Adipose tissue (tissue), 3 donors: ENCODE results near the gene CPA4. TPM values are rescaled to one million over a fixed set of nuclear protein-coding genes. Genes with fewer than 3 reads are reported as not detected.
"Not testable (repeated sequence)": the region's sequence is repeated elsewhere in the genome, so short reads cannot be mapped to it uniquely, and the experiment has no call there.

Experiments
- H3K27ac ChIP-seq: one replicate; pipeline ENCODE4 v1.5.1; 2013; ENCODE audit warnings: low read depth, low read length
- WGBS, 3 donors: extraction: QIAGEN DNeasy Blood & Tissue Kit; methylation state at CpG; one replicate each; pipeline ENCODE4 v1.1.7; 2013; 5-methylcytosine and 5-hydroxymethylcytosine counted together
- polyA plus RNA-seq, 3 donors: library from polyadenylated mRNA; stranded (reverse); fragments of 200-250 nt; gene quantifications; one replicate each; pipeline ENCODE4 v1.2.3, GENCODE V29; 2013
- donor health status: healthy with polysubstance abuse.
- donor health status: Bipolar disorder and iron deficiency.
- donor health status: healthy.

The CPA4 gene
- polyA plus RNA-seq, 3 donors, result 0.67 to 5.9 (median 0.98) TPM

DNA sequence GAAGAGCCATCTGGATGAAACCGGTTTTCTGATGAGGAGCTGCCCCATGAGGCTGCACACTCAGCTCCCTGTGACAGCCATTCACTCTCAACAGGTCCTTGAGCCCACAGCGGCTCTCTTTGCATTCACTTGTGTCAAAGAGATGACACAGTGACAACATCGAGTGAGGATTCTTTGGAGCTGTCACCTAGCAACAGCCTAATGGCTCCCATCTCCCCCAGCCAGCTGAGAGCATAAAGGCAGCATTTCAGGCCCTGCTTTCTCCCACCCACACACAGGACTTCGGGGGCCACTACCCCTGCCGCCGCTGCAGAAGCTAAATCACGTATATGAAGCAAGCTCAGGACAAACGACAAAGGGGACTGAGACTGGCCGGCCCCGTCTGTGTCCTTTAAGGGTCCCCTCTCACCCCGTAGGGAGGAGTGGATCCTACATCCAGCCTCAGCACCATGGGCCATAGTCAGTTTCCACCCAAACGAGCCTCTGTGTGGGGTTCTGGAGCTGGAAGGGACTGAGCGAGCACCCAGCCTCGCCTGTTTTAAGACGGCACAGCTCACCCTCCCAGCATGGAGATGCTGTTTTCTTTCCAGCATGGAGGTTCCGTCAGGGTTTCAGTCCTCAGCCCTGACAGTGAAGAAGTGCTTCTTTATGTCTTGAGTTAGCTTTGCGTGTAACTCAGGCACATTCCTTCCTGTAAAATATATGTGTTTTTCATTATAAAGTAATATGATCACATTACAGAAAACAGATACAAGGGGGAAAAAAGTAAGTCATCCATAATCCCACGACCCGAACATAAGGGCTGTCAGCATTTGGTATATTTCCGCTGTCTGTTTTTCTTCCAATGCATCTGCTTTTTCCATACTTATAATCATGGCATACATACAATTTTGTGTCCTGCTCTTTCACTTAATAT lies 4.9 kb downstream of the CPA4 start:
- 88 to 91% (median 90%) methylated on average over 20 of the region's 20 CpGs for WGBS, 3 donors
- no peak overlapping the region for H3K27ac ChIP-seq

DNA sequence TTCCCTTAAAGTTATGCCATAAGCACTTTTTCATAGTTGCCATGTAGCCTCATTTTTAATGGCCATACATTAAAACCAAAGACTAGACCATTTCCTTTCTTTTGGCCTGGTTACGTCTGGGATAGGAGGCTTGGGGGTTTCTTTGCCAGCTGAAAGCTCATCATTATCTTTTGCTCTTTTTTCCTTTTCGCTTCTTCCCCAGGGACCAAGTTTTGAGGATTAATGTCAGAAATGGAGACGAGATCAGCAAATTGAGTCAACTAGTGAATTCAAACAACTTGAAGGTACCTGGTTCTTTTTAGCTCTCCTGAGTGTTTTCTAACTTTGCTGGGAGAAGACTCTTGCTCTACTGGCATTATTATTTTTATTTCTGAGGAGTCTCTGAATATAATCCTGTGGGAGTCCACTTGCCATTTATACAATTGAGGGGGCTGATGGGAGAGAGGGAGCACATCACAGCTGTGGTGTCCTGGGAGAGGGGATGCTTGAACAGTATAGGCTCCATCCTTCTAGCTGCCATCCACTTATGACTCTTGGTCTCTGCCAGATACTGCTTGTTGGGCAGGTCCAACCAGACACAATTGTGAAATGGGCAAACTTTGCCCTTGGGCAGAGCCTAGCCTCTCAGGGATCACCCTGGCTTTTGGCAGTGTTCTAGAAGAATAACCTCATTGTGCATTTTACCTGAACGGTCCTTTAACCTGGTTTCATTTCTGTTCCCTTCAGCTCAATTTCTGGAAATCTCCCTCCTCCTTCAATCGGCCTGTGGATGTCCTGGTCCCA lies 5.8 kb downstream of the CPA4 start:
- no peak overlapping the region for H3K27ac ChIP-seq

DNA sequence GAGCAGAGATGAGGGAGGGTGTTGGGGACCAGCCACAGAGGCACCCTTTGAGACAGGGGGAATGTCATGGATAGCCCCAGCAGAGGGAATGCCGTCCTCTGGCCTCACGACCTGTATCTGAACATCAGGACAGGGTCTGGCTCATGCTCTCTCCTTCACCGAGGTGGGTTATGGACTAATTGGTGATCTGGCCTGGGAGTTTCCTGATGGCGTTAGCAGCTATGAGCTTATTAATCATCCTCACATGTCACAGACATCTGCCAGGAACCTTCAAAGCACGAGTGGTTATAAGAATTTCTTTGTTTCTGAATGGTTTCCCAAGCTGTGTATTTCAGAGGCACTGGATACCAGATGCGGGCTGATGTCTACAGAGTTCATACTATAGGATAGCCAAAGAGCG lies 6.9 kb downstream of the CPA4 start:
- H3K27ac ChIP-seq, result no peak overlapping the region
- 81 to 93% (median 89%) methylated on average over 7 of the region's 7 CpGs for WGBS, 3 donors

More for the DNA sequence above, 5.8 kb downstream of the CPA4 start:
- WGBS, 3 donors, result 82 to 83% (median 82%) methylated on average over 5 of the region's 5 CpGs

- no peak overlapping the region for H3K27ac ChIP-seq
- WGBS, 3 donors, result 76 to 84% (median 79%) methylated on average over 8 of the region's 8 CpGs
These were observed 8.6 kb downstream of the CPA4 start for GRCh38 chr7:130301501-130302020.

GRCh38 chr7:130302649-130303048 lies 9.7 kb downstream of the CPA4 start:
- no peak overlapping the region for H3K27ac ChIP-seq

DNA sequence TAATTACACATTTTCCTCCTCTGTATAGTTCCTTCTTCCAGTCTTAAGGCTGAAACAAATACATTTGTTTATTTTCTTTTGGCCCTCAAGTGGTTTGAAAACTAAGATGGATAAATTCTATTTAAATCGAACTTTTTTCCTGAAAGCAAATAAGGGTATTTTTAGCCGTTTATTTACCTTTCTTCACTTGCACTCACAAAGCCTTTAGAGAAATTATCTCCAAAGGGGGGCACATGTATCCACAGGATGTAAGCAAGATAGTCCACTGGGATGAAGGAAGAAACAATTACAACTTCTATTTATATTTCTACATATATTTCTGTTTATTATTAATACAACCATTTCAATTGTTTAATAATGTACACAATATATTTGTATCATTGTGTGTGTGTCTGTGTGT lies 10.2 kb downstream of the CPA4 start:
- no peak overlapping the region for H3K27ac ChIP-seq
- 30 to 60% (median 57%) methylated on average over 2 of the region's 2 CpGs for WGBS, 3 donors

DNA sequence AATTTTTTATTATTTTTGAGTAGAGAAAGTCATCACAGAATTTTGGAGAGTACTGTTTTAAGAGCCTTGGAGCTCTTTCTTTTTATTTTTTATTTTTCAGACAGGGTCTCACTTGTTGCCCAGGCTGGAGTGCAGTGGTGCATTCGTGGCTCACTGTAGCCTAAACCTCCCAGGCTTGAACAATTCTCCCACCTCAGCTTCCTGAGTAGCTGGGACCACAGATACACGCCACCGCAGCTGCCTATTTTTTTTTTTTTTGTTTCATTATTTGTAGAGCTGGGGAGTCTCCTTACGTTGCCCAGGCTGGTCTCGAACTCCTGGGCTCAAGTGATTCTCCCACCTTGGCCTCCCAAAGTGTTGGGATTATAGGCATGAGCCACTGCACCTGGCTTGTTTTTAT lies 10.6 kb downstream of the CPA4 start:
- no peak overlapping the region for H3K27ac ChIP-seq
- 59 to 78% (median 70%) methylated on average over 5 of the region's 5 CpGs for WGBS, 3 donors

DNA sequence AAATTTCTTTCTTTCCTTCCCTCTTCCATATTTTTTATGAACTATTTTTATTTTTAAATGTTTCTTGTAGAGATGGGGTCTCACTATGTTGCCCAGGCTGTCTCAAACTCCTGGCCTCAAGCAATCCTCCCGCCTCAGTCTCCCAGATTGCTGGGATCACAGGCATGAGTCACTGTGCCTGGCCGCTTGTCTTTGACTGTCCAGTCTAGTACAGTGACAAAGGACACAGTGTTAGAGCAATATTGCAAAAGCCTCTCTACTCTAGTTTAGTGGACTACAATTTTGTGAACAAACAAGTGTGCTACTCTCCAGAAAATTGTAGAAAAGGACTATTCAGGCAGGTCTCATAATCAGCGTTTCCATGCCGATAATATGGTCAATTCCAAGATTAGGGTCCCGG lies 11.0 kb downstream of the CPA4 start:
- 70 to 96% (median 88%) methylated on average over 5 of the region's 5 CpGs for WGBS, 3 donors
- H3K27ac ChIP-seq, result no peak overlapping the region

GRCh38 chr7:130304878-130305277 lies 11.9 kb downstream of the CPA4 start:
- 83 to 98% (median 91%) methylated on average over 3 of the region's 3 CpGs for WGBS, 3 donors
- no peak overlapping the region for H3K27ac ChIP-seq

DNA sequence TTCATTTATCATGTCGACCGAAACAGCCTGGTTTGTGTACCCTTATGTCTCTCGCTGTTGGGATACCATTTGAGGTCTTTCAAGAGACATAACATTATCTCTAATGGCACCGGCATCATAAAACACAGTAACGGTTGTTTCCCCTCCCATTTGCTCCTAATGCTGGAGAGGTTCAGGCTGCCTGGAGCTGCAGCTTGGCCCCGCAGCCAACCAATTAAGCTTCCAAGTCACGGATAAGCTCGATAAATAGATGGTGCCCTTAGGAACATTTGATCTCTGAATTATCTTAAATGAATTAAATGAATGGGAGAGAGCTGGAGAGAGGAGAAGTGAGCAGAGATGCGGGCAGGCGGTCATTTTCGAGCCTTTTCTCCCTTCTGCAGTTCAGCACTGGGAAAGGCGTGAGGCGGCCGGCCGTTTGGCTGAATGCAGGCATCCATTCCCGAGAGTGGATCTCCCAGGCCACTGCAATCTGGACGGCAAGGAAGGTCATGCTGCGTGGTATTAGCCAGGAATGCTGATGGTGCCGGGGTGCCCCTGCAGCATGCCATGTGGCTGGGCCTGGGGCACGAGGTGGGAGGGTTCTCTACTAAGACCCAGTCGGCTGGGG lies 12.6 kb downstream of the CPA4 start:
- no peak overlapping the region for H3K27ac ChIP-seq
- 72 to 84% (median 78%) methylated on average over 21 of the region's 21 CpGs for WGBS, 3 donors

DNA sequence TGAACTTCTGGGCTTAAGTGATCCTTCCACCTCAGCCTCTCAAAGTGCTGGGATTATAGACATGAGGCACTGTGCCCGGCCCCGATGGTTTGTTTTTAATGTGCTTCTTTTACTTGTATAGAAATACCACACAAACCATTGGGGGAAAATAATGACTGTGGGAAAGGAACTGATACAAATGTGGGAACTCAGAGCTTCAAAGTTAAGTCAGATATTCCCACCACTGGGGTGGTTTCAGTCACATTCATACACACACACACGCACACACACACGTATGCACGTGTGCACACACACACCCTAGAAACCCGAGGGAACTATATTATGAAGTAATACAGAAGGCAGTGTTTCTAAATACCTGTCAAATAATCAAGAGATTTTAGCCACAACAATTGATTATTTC lies 17.0 kb downstream of the CPA4 start:
- WGBS, 3 donors, result 63 to 76% (median 73%) methylated on average over 6 of the region's 6 CpGs
- no peak overlapping the region for H3K27ac ChIP-seq

DNA sequence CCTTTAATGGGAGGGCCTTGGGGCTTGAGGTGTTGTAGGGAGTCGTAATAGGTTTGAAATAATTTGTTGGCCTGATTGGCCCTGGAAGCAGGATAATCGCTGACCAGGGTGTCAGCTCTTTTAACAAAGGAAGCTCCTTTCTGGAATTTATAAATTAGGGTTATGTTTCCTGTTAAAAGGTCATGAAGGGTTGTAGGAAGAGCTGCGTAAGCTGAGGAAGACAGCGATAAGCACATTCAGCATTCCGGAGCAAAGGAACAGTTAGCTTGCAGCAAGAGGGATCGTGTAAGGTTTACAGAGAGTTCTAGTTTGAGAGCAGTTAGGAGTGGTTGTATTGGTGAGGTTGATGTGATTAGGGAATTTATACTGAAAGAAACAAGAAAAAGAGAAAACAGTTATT lies 21.3 kb downstream of the CPA4 start:
- no peak overlapping the region for H3K27ac ChIP-seq
- WGBS, 3 donors, result 76 to 84% (median 79%) methylated on average over 6 of the region's 6 CpGs

DNA sequence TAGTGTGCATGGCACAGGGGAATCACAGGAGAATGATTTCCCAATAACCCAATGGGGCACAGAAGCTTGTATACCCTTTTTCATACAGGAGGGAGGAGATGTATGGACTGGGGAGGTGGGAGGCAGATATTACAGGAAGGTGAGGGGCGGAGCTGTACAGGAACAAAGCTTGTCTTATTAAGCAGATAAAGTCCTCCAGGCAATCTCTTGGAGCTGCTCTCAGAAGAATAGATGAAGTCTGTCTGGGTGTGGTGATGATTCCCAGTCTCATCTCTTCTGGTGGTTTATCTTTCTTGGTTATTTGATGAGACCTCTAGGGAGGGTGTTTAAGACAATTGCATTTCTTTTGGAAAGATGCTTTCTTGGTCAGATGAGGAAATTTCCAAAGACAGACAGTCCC lies 26.6 kb downstream of the CPA4 start:
- WGBS, 3 donors, result 93 to 100% (median 96%) methylated on average over 1 of the region's 1 CpG
- H3K27ac ChIP-seq, result no peak overlapping the region

DNA sequence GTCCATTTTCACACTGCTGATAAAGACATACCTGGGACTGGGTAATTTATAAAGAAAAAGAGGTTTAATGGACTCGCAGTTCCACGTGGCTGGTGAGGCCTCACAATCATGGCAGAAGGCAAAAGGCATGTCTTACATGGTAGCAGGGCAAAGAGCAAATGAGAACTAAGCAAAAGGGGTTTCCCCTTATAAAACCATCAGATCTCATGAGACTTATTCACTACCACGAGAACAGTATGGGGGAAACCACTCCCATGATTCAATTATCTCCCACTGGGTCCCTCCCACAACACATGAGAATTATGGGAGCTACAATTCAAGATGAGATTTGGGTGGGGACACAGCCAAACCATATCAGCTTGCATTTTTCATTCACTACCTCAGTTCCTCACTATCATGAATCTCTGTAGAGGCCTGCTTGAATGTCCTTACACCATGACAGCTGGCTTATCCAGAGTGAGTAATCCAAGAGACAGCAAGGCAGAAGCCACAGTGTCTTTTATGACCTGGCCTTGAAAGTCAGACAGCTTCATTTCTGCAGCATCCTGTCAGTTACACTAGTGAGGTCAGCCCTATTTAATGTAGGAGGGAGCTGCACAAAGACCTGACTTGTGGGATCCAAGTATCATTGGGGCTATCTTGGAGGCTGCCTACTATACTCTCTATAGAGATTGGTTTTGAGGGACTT lies 28.7 kb downstream of the CPA4 start:
- WGBS, 3 donors, result 73 to 95% (median 80%) methylated on average over 3 of the region's 3 CpGs
- H3K27ac ChIP-seq, result not testable (repeated sequence)

- no peak overlapping the region for H3K27ac ChIP-seq
- 91 to 96% (median 91%) methylated on average over 7 of the region's 7 CpGs for WGBS, 3 donors
These were observed 29.7 kb downstream of the CPA4 start for GRCh38 chr7:130322615-130323014.

- H3K27ac ChIP-seq, result no peak overlapping the region
- 90 to 97% (median 93%) methylated on average over 10 of the region's 10 CpGs for WGBS, 3 donors
These were observed 31.5 kb downstream of the CPA4 start for GRCh38 chr7:130324306-130324943.

DNA sequence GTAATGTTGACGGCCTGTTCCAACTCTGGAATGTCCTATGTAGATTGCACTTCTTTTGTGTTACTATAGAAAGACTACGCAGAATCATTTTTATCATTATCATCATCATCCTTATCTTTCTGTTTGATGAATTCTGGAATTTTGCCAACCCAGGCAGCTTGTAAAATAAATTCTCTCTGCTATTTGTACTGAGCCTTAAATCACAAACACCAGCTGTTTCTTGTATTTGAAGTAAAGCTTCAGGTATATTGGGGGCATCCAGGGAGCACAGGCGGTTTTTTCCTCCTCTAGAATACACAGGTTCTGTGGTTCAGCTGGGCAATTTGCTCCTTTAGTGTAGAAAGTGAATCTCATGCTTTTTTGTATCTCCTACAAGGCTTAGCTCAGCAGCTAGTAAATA lies 36.7 kb downstream of the CPA4 start:
- 87 to 96% (median 88%) methylated on average over 3 of the region's 3 CpGs for WGBS, 3 donors
- H3K27ac ChIP-seq, result no peak overlapping the region
